Activated naive CD4-positive, alpha-beta T cell treated with anti-CD3 and anti-CD28 coated beads, Interleukin-2, amount 50 U/mL, for 24 hours (primary cell): Measurements from ENCODE around the gene BCL11B.

Experiments
- H3K27ac Mint-ChIP-seq: one replicate; pipeline ENCODE4 v1.8.0; 2021; ENCODE audit warnings: mild to moderate bottlenecking, mixed read lengths
- H3K27me3 Mint-ChIP-seq: one replicate; pipeline ENCODE4 v1.8.0; 2021; ENCODE audit warnings: mixed read lengths
- H3K36me3 Mint-ChIP-seq: one replicate; pipeline ENCODE4 v1.8.0; 2021; ENCODE audit warnings: mixed read lengths
- H3K4me1 Mint-ChIP-seq: one replicate; pipeline ENCODE4 v1.8.0; 2021; ENCODE audit warnings: mixed read lengths
- H3K4me3 Mint-ChIP-seq: one replicate; pipeline ENCODE4 v1.8.0; 2021; ENCODE audit warnings: mild to moderate bottlenecking, mixed read lengths
- H3K9me3 Mint-ChIP-seq: one replicate; pipeline ENCODE4 v1.8.0; 2021; ENCODE audit warnings: mixed read lengths

Gene BCL11B

GRCh38 chr14:99157676-99158075 is 114.3 kb downstream of the BCL11B start:
- H3K4me1 Mint-ChIP-seq: peaks cover 27% of the 10 kb centered on the region
- peaks cover 9% of the 10 kb centered on the region for H3K36me3 Mint-ChIP-seq
- no peak overlapping the region for H3K4me3 Mint-ChIP-seq
- H3K27ac Mint-ChIP-seq: no peak overlapping the region
- H3K27me3 Mint-ChIP-seq: no peaks in the 10 kb centered on the region
- peaks cover 4% of the 10 kb centered on the region for H3K9me3 Mint-ChIP-seq

- Mint-ChIP-seq H3K36me3 (peaks cover 9% of the 10 kb centered on the region), H3K4me3 (no peak overlapping the region), H3K9me3 (peaks cover 4% of the 10 kb centered on the region), H3K27ac (no peak overlapping the region), H3K27me3 (no peaks in the 10 kb centered on the region), H3K4me1 (peaks cover 27% of the 10 kb centered on the region)
These were observed 114.8 kb downstream of the BCL11B start for GRCh38 chr14:99157246-99157645.

- Mint-ChIP-seq H3K9me3 (peaks cover 4% of the 10 kb centered on the region), H3K36me3 (peaks cover 9% of the 10 kb centered on the region), H3K4me1 (peaks cover 27% of the 10 kb centered on the region), H3K27ac (no peak overlapping the region), H3K4me3 (no peak overlapping the region), H3K27me3 (no peaks in the 10 kb centered on the region)
These were observed 115.2 kb downstream of the BCL11B start for GRCh38 chr14:99156814-99157213.

- Mint-ChIP-seq H3K36me3 (peaks cover 7% of the 10 kb centered on the region), H3K4me1 (peaks cover 21% of the 10 kb centered on the region), H3K27ac (no peak overlapping the region), H3K9me3 (no peaks in the 10 kb centered on the region), H3K4me3 (no peak overlapping the region), H3K27me3 (no peaks in the 10 kb centered on the region)
These were observed 115.9 kb downstream of the BCL11B start for GRCh38 chr14:99156090-99156425.

GRCh38 chr14:99155173-99156089 is 116.6 kb downstream of the BCL11B start:
- no peak overlapping the region for H3K27ac Mint-ChIP-seq
- H3K27me3 Mint-ChIP-seq: no peaks in the 10 kb centered on the region
- peaks cover 15% of the 10 kb centered on the region for H3K4me1 Mint-ChIP-seq
- H3K9me3 Mint-ChIP-seq: no peaks in the 10 kb centered on the region
- H3K4me3 Mint-ChIP-seq: no peak overlapping the region
- H3K36me3 Mint-ChIP-seq: peaks cover 4% of the 10 kb centered on the region

- Mint-ChIP-seq H3K27me3 (no peaks in the 10 kb centered on the region), H3K4me3 (no peak overlapping the region), H3K4me1 (no peaks in the 10 kb centered on the region), H3K27ac (no peak overlapping the region), H3K9me3 (no peaks in the 10 kb centered on the region), H3K36me3 (peaks cover 1% of the 10 kb centered on the region)
These were observed 121.8 kb downstream of the BCL11B start for GRCh38 chr14:99150236-99150635.

- no peaks in the 10 kb centered on the region for H3K27me3 Mint-ChIP-seq
- no peaks in the 10 kb centered on the region for H3K9me3 Mint-ChIP-seq
- H3K36me3 Mint-ChIP-seq: no peaks in the 10 kb centered on the region
- H3K4me1 Mint-ChIP-seq: peaks cover 5% of the 10 kb centered on the region
- H3K27ac Mint-ChIP-seq: no peak overlapping the region
- H3K4me3 Mint-ChIP-seq: no peak overlapping the region
These were observed 123.0 kb downstream of the BCL11B start for GRCh38 chr14:99148861-99149610.

GRCh38 chr14:99148131-99148530 is 123.9 kb downstream of the BCL11B start:
- Mint-ChIP-seq H3K9me3 (no peaks in the 10 kb centered on the region), H3K4me1 (peaks cover 7% of the 10 kb centered on the region), H3K27ac (no peak overlapping the region), H3K27me3 (no peaks in the 10 kb centered on the region), H3K4me3 (no peak overlapping the region), H3K36me3 (no peaks in the 10 kb centered on the region)

GRCh38 chr14:99147366-99147740 is 124.6 kb downstream of the BCL11B start:
- Mint-ChIP-seq H3K36me3 (no peaks in the 10 kb centered on the region), H3K4me3 (no peak overlapping the region), H3K4me1 (peaks cover 7% of the 10 kb centered on the region), H3K27ac (no peak overlapping the region), H3K9me3 (no peaks in the 10 kb centered on the region), H3K27me3 (no peaks in the 10 kb centered on the region)

- Mint-ChIP-seq H3K36me3 (no peaks in the 10 kb centered on the region), H3K27ac (no peak overlapping the region), H3K4me3 (no peak overlapping the region), H3K4me1 (peaks cover 7% of the 10 kb centered on the region), H3K9me3 (no peaks in the 10 kb centered on the region), H3K27me3 (no peaks in the 10 kb centered on the region)
These were observed 125.2 kb downstream of the BCL11B start for GRCh38 chr14:99146616-99147365.

GRCh38 chr14:99145307-99145706 is 126.7 kb downstream of the BCL11B start:
- Mint-ChIP-seq H3K36me3 (no peaks in the 10 kb centered on the region), H3K9me3 (no peaks in the 10 kb centered on the region), H3K4me1 (peaks cover 7% of the 10 kb centered on the region), H3K27me3 (no peaks in the 10 kb centered on the region), H3K27ac (no peak overlapping the region), H3K4me3 (no peak overlapping the region)

GRCh38 chr14:99143793-99144192 is 128.2 kb downstream of the BCL11B start:
- Mint-ChIP-seq H3K4me3 (no peak overlapping the region), H3K4me1 (peaks cover 7% of the 10 kb centered on the region), H3K9me3 (no peaks in the 10 kb centered on the region), H3K36me3 (no peaks in the 10 kb centered on the region), H3K27ac (no peak overlapping the region), H3K27me3 (no peaks in the 10 kb centered on the region)

- Mint-ChIP-seq H3K27me3 (no peaks in the 10 kb centered on the region), H3K9me3 (no peaks in the 10 kb centered on the region), H3K4me3 (no peak overlapping the region), H3K4me1 (peaks cover 12% of the 10 kb centered on the region), H3K27ac (no peak overlapping the region), H3K36me3 (no peaks in the 10 kb centered on the region)
These were observed 128.9 kb downstream of the BCL11B start for GRCh38 chr14:99143126-99143525.

GRCh38 chr14:99141236-99141635 is 130.8 kb downstream of the BCL11B start:
- Mint-ChIP-seq H3K4me1 (peaks cover 23% of the 10 kb centered on the region), H3K4me3 (no peak overlapping the region), H3K9me3 (no peaks in the 10 kb centered on the region)

GRCh38 chr14:99138999-99139865 is 132.8 kb downstream of the BCL11B start:
- no peaks in the 10 kb centered on the region for H3K36me3 Mint-ChIP-seq
- H3K9me3 Mint-ChIP-seq: no peaks in the 10 kb centered on the region
- H3K27me3 Mint-ChIP-seq: no peaks in the 10 kb centered on the region
- no peak overlapping the region for H3K27ac Mint-ChIP-seq
- no peak overlapping the region for H3K4me3 Mint-ChIP-seq
- peaks cover 25% of the 10 kb centered on the region for H3K4me1 Mint-ChIP-seq

More at GRCh38 chr14:99141236-99141635, 130.8 kb downstream of the BCL11B start:
- Mint-ChIP-seq H3K27me3 (no peaks in the 10 kb centered on the region), H3K27ac (no peak overlapping the region), H3K36me3 (no peaks in the 10 kb centered on the region)
